ENCODE measurements around the gene PCDHGA2. TPM values are rescaled to one million over a fixed set of nuclear protein-coding genes. Genes with fewer than 3 reads are reported as not detected.
"Not testable (repeated sequence)": the region's sequence is repeated elsewhere in the genome, so short reads cannot be mapped to it uniquely, and the experiment has no call there.

PCDHGA2 gene
- total RNA-seq, 1 experiment from 2014 or later, result not detected

DNA sequence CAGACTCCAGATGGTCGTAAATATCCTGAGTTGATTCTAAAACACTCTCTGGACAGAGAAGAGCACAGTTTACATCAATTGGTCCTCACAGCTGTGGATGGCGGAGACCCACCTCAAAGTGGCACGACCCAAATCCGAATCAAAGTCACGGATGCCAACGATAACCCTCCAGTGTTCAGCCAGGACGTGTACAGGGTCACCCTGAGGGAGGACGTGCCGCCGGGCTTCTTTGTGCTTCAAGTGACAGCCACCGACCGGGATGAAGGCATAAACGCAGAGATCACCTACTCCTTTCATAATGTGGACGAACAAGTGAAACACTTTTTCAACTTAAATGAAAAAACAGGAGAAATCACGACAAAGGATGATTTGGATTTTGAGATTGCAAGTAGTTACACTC is 22.1 kb downstream of the PCDHGA2 start:
- DNase-seq, result no peak
- Histone ChIP-seq H3K36me3 (replicated peaks; ENCODE audit: control insufficient read depth, insufficient read depth, low read length) (no peaks in the 10 kb centered on the region), H3K27me3 (ENCODE audit: control insufficient read depth, insufficient read depth, low read length) (no peaks in the 10 kb centered on the region), H3K4me3 (ENCODE audit: insufficient read depth, low read depth, low read length) (no peak overlapping the region)

GRCh38 chr5:141362719-141363118 is 24.2 kb downstream of the PCDHGA2 start:
- no peak for DNase-seq
- Histone ChIP-seq H3K36me3 (replicated peaks; ENCODE audit: control insufficient read depth, insufficient read depth, low read length) (no peaks in the 10 kb centered on the region), H3K4me3 (ENCODE audit: insufficient read depth, low read depth, low read length) (no peak overlapping the region), H3K27me3 (ENCODE audit: control insufficient read depth, insufficient read depth, low read length) (no peaks in the 10 kb centered on the region)

DNA sequence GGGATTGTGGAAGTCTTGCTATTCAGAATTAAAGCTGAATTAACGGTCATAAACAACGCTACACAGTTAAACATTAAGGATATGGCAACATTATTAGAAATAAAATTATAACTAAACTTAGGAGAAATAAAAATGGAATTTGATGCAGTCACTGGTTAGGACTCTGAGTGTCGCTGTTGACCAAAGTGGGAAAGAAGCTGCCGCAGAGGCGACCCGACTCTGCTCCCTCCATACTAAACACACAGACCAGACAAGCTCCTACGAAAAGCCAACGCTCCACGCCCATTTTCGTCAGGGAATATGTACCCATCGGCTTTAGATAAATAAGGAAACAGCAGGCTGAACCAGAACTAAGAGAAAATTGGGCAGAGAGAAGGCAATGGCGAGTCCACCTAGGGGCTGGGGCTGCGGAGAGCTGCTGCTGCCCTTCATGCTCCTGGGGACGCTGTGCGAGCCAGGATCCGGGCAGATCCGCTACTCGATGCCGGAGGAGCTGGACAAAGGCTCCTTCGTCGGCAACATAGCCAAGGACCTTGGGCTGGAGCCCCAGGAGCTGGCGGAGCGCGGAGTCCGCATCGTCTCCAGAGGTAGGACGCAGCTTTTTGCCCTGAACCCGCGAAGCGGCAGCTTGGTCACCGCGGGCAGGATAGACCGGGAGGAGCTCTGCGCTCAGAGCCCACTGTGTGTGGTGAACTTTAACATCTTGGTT is 25.5 kb downstream of the PCDHGA2 start, which contains the start of gene PCDHGA5:
PCDHGA5 (plus strand) TSS at position 211 of the 709 bp plus-strand sequence; CDS start at position 380, 169 bp downstream.
- Histone ChIP-seq H3K4me3 (ENCODE audit: insufficient read depth, low read depth, low read length) (no peak within 1 kb of the TSS), H3K36me3 (replicated peaks; ENCODE audit: control insufficient read depth, insufficient read depth, low read length) (no peaks in the 10 kb centered on the region), H3K27me3 (ENCODE audit: control insufficient read depth, insufficient read depth, low read length) (no peaks in the 10 kb centered on the region)
- DNase-seq, result peak; percentile 22

DNA sequence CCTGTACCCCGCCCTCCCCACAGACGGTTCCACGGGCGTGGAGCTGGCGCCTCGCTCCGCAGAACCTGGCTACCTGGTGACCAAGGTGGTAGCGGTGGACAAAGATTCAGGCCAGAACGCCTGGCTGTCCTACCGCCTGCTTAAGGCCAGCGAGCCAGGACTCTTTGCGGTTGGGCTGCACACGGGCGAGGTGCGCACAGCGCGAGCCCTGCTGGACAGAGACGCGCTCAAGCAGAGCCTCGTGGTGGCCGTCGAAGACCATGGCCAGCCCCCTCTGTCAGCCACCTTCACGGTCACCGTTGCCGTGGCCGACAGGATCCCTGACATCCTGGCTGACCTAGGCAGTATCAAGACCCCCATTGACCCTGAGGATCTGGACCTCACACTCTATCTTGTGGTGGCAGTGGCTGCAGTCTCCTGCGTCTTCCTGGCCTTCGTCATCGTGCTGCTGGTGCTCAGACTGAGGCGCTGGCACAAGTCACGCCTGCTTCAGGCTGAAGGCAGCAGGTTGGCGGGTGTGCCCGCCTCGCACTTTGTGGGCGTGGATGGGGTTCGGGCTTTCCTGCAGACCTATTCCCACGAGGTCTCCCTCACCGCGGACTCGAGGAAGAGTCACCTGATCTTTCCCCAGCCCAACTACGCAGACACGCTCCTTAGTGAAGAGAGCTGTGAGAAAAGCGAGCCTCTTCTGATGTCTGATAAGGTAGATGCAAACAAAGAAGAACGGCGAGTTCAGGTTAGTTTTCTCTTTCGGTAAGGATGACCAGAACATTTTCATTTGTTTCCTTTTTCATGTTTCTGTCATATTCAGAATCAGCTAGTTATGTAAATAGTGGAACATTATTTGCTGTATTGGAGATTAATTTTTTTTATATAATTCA is 27.7 kb downstream of the PCDHGA2 start:
- no peak overlapping the region for H3K4me3 ChIP-seq (ENCODE audit: insufficient read depth, low read depth, low read length)
- H3K27me3 ChIP-seq (ENCODE audit: control insufficient read depth, insufficient read depth, low read length), result no peaks in the 10 kb centered on the region
- no peaks in the 10 kb centered on the region for H3K36me3 ChIP-seq (replicated peaks; ENCODE audit: control insufficient read depth, insufficient read depth, low read length)
- DNase-seq, result no peak

DNA sequence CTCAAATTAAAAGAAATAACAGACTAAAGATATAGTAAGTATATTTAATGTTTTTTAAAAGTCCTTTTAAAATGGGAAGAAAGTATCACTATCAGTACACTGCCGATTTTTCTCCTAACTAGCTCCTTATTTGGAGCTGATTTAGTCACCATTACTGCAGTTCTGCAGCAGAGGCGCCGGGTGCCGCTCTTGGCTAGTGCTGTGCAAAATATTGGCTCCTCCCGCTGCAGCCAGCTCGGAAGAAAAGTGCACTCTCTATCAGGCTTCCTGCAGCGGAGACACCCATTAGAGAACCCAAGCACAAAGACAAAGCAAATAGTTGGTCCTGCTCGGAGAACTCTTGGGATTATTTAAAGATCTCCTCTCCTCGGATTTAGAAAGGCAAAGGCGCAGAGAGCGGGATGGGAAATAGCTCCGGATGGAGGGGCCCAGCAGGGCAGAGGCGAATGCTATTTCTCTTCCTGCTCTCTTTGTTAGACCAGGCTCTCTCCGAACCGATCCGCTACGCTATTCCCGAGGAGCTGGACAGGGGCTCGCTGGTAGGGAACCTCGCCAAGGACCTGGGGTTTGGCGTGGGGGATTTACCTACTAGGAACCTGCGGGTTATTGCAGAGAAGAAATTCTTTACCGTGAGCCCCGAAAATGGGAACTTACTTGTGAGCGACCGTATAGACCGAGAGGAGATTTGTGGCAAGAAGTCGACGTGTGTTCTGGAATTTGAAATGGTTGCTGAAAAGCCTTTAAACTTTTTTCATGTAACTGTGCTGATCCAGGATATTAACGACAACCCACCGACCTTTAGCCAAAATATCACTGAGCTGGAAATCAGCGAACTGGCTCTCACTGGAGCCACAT is 31.7 kb downstream of the PCDHGA2 start, which contains the start of gene PCDHGB3:
PCDHGB3 (plus strand) TSS at position 249 of the 855 bp plus-strand sequence; CDS start at position 402, 153 bp downstream.
- Histone ChIP-seq H3K27me3 (ENCODE audit: control insufficient read depth, insufficient read depth, low read length) (no peaks in the 10 kb centered on the region), H3K4me3 (ENCODE audit: insufficient read depth, low read depth, low read length) (no peak within 1 kb of the TSS)
- DNase-seq, result no peak

DNA sequence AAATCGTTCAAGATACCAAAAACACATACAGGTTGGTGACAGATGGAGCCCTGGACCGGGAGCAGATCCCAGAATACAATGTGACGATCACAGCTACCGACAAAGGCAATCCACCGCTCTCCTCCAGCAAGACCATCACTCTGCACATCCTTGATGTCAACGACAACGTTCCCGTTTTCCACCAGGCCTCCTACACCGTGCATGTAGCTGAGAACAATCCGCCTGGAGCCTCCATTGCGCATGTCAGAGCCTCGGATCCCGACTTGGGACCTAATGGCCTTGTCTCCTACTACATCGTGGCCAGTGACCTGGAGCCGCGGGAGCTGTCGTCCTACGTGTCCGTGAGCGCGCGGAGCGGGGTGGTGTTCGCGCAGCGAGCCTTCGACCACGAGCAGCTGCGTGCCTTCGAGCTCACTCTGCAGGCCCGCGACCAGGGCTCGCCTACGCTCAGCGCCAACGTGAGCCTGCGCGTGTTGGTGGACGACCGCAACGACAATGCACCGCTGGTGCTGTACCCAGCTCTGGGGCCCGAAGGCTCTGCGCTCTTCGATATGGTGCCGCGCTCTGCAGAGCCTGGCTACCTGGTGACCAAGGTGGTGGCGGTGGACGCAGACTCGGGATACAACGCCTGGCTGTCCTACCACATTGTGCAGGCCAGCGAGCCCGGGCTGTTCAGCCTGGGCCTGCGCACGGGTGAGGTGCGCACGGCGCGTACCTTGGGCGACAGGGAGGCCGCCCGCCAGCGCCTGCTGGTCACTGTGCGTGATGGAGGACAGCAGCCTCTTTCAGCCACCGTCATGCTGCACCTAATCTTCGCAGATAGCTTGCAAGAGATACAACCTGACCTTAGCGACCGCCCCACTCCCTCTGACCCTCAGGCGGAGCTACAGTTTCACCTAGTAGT is 33.3 kb downstream of the PCDHGA2 start:
- no peak for DNase-seq
- Histone ChIP-seq H3K36me3 (replicated peaks; ENCODE audit: control insufficient read depth, insufficient read depth, low read length) (no peaks in the 10 kb centered on the region), H3K27me3 (ENCODE audit: control insufficient read depth, insufficient read depth, low read length) (no peaks in the 10 kb centered on the region), H3K4me3 (ENCODE audit: insufficient read depth, low read depth, low read length) (no peak overlapping the region)

More for the DNA sequence above, 31.7 kb downstream of the PCDHGA2 start, which contains the start of gene PCDHGB3:
- H3K36me3 ChIP-seq (replicated peaks; ENCODE audit: control insufficient read depth, insufficient read depth, low read length), result no peaks in the 10 kb centered on the region

DNA sequence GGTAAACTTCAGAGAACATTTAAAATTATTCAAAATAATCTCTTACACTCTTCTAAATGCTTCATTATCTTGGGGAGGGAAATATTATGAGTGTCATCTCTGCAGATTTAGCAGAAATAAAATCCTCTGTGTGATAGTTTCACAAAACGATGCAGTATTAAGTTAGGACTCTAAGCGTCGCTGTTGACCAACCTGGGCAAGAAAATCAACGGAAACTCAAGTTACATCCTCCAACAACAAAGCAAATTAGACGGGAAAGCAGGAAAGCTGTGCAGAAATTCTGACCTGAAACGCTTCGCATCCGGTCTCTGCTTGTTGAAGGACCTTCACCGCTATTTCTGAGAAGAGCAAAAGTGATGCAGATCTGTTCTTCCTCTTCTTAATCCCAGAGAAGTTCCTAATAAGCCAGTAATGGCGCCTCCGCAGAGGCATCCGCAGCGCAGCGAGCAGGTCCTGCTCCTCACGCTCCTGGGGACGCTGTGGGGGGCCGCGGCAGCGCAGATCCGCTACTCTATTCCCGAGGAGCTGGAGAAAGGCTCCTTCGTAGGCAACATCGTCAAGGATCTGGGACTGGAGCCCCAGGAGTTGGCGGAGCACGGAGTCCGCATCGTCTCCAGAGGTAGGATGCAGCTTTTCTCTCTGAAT is 35.2 kb downstream of the PCDHGA2 start, which contains the start of gene PCDHGA6:
PCDHGA6 (plus strand) TSS at position 219 of the 645 bp plus-strand sequence; CDS start at position 412, 193 bp downstream.
- H3K36me3 ChIP-seq (replicated peaks; ENCODE audit: control insufficient read depth, insufficient read depth, low read length), result no peaks in the 10 kb centered on the region
- no peak for DNase-seq
- H3K4me3 ChIP-seq (ENCODE audit: insufficient read depth, low read depth, low read length), result no peak within 1 kb of the TSS
- H3K27me3 ChIP-seq (ENCODE audit: control insufficient read depth, insufficient read depth, low read length), result no peaks in the 10 kb centered on the region

DNA sequence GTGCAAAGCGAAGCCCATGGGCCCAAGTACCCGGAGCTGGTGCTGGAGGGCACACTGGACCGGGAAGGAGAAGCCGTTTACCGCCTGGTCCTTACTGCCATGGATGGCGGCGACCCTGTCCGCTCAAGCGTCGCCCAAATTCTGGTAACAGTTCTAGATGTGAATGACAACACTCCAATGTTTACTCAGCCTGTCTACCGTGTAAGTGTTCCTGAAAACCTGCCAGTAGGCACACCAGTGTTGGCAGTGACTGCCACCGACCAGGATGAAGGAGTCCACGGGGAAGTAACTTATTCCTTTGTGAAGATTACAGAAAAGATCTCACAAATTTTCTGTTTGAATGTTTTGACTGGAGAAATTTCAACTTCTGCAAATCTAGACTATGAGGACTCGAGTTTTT is 36.1 kb downstream of the PCDHGA2 start:
- Histone ChIP-seq H3K4me3 (ENCODE audit: insufficient read depth, low read depth, low read length) (no peak overlapping the region), H3K36me3 (replicated peaks; ENCODE audit: control insufficient read depth, insufficient read depth, low read length) (no peaks in the 10 kb centered on the region), H3K27me3 (ENCODE audit: control insufficient read depth, insufficient read depth, low read length) (no peaks in the 10 kb centered on the region)
- no peak for DNase-seq

GRCh38 chr5:141375444-141376155 is 37.0 kb downstream of the PCDHGA2 start:
- H3K27me3 ChIP-seq (ENCODE audit: control insufficient read depth, insufficient read depth, low read length); H3K4me3 ChIP-seq (ENCODE audit: insufficient read depth, low read depth, low read length); H3K36me3 ChIP-seq (replicated peaks; ENCODE audit: control insufficient read depth, insufficient read depth, low read length); DNase-seq: not testable (repeated sequence)

GRCh38 chr5:141382469-141383294 is 44.1 kb downstream of the PCDHGA2 start, which contains the start of gene PCDHGA7:
Gene PCDHGA7 (plus strand): TSS chr5:141382742. CDS start chr5:141382900, 158 bp downstream.
- Histone ChIP-seq H3K27me3 (ENCODE audit: control insufficient read depth, insufficient read depth, low read length) (no peaks in the 10 kb centered on the region), H3K4me3 (ENCODE audit: insufficient read depth, low read depth, low read length) (no peak within 1 kb of the TSS), H3K36me3 (replicated peaks; ENCODE audit: control insufficient read depth, insufficient read depth, low read length) (no peaks in the 10 kb centered on the region)
- no peak for DNase-seq

GRCh38 chr5:141383345-141383744 is 44.8 kb downstream of the PCDHGA2 start:
- DNase-seq, result peak; percentile 28
- H3K4me3 ChIP-seq (ENCODE audit: insufficient read depth, low read depth, low read length), result no peak overlapping the region

More at GRCh38 chr5:141383345-141383744, 44.8 kb downstream of the PCDHGA2 start:
- Histone ChIP-seq H3K27me3 (ENCODE audit: control insufficient read depth, insufficient read depth, low read length) (no peaks in the 10 kb centered on the region), H3K36me3 (replicated peaks; ENCODE audit: control insufficient read depth, insufficient read depth, low read length) (no peaks in the 10 kb centered on the region)
